Tibial artery (tissue), 4 donors: ENCODE data around the gene FUBP3.
A peak's percentile ranks its signal among the peaks of the same experiment; 100 is the strongest.

Experiments
- DNase-seq, 2 donors: peaks; one replicate each; pipeline ENCODE4 v3.0.0-alpha.2; 2019
- H3K27ac ChIP-seq, 2 donors: fragments of 200-600 bp; sonication (generic) in 1 of 2; 1 replicate in 1 of 2; 2 replicates in 1 of 2; pipeline ENCODE4 v1.5.1; 2018 to 2019; ENCODE audit warnings: mild to moderate bottlenecking in 1 of 2
- H3K27me3 ChIP-seq, 2 donors: fragments of 200-600 bp; sonication (generic) in 1 of 2; one replicate each; pipeline versions ENCODE4 v1.5.1 to v1.6.0; 2016 to 2019
- H3K36me3 ChIP-seq, 3 donors: fragments of 200-600 bp; sonication (generic) in 2 of 3; one replicate each; pipeline ENCODE4 v1.5.1; 2016 to 2019; ENCODE audit warnings: mild to moderate bottlenecking in 2 of 3
- H3K4me1 ChIP-seq, 4 donors: fragments of 200-600 bp; sonication (generic) in 2 of 4; 1 replicate in 3 of 4; 2 replicates in 1 of 4; pipeline ENCODE4 v1.5.1; 2016 to 2019
- H3K4me3 ChIP-seq, 2 donors: fragments of 200-600 bp; sonication (generic) in 1 of 2; 1 replicate in 1 of 2; 2 replicates in 1 of 2; pipeline ENCODE4 v1.5.1; 2018 to 2019; ENCODE audit warnings: mild to moderate bottlenecking in 2 of 2
- H3K9me3 ChIP-seq, 3 donors: fragments of 200-600 bp; sonication (generic) in 1 of 3; one replicate each; pipeline ENCODE4 v1.5.1; 2016 to 2019
- CTCF ChIP-seq, 2 experiments: fragments of 200-600 bp in 1 of 2; fragments of 450-650 bp in 1 of 2; IDR thresholded peaks; one replicate each; pipeline ENCODE4 v1.5.1; 2017 to 2019; ENCODE audit warnings: antibody characterized with exemption in 2 of 2, mild to moderate bottlenecking in 1 of 2, moderate library complexity in 1 of 2
- intact Hi-C: fragments of 100-400 bp; cut with DNase I; formaldehyde crosslinking; loops from one replicate; pipeline ENCODE4 v1.15.0; 2023; ENCODE audit warnings: low total_unique reads

FUBP3 gene

GRCh38 chr9:130575514-130575913, 3.9 kb upstream of the FUBP3 start:
- intact Hi-C loops, result loop anchor here (10.0 kb wide), 1 partner anchor 109 kb away; no protein-coding TSS in a partner anchor
- Histone ChIP-seq H3K9me3 (no peaks in the 10 kb centered on the region), H3K27me3 (no peaks in the 10 kb centered on the region), H3K27ac (no peak overlapping the region), H3K4me1 (peaks cover 0 to 19% (median 15%) of the 10 kb centered on the region in 4 donors), H3K4me3 (no peak overlapping the region), H3K36me3 (no peaks in the 10 kb centered on the region)
- DNase-seq, result no peak
- no peak for TF ChIP-seq CTCF (IDR thresholded peaks at IDR 0.05)

- Histone ChIP-seq H3K9me3 (no peaks in the 10 kb centered on the region), H3K4me3 (no peak overlapping the region), H3K36me3 (no peaks in the 10 kb centered on the region), H3K27me3 (no peaks in the 10 kb centered on the region), H3K4me1 (peaks cover 0 to 26% (median 21%) of the 10 kb centered on the region in 4 donors), H3K27ac (no peak overlapping the region)
- DNase-seq, result no peak
- intact Hi-C loops, result loop anchor here (10.0 kb wide), 1 partner anchor 109 kb away; no protein-coding TSS in a partner anchor
- TF ChIP-seq CTCF (IDR thresholded peaks at IDR 0.05), result no peak
Observed at GRCh38 chr9:130576176-130576575, 3.2 kb upstream of the FUBP3 start.

DNA sequence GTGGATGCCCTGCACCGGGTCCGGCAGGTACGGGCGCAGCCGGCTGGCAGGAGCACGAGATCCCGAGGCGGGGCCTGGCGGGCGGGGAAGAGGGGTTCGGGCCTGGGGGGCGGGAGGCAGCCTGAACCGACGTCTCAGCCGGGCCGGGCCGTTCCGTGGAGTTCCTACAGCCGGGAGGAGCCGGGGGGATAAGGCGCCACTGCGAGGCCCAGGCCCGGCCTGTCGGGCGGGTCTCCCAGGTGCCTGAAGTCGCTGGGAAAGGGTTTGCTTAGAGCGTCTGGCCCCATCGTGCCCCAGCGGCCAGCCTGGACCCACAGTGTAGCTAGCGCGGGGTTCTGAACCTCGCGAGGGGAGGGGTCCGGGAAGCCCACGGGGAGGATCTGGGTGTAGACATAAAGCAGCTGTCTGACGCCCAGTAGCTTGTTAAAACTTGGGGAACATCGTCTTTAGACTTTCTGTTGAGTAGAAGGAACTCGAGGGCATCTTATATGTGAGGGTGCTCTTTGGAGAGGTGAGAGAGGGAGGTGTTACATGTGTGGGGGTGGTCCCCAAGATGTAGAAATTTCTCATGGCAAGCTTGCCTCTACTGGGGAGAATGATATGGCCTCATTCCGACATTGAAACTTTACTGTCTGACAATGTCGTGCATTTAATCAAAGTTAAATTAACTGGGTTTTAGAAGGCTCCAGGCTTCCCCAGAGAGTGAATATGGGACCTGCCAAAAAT, 524 bp downstream of the FUBP3 start:
- H3K9me3 ChIP-seq, result no peaks in the 10 kb centered on the region
- intact Hi-C loops, result loop anchor here (10.0 kb wide), 1 partner anchor 105 kb away; no protein-coding TSS in a partner anchor
- peaks cover 0 to 4% (median 0%) of the 10 kb centered on the region in 3 donors for H3K36me3 ChIP-seq
- peaks cover 0 to 35% (median 28%) of the 10 kb centered on the region in 4 donors for H3K4me1 ChIP-seq
- peak overlapping the region; percentile 84 to 97 for H3K4me3 ChIP-seq
- peak overlapping the region; percentile 86 to 87 for H3K27ac ChIP-seq
- no peak for TF ChIP-seq CTCF (IDR thresholded peaks at IDR 0.05)
- peak in 1 of 2 donors; percentile 22 for DNase-seq
- no peaks in the 10 kb centered on the region for H3K27me3 ChIP-seq

GRCh38 chr9:130581766-130582165, 2.4 kb downstream of the FUBP3 start:
- DNase-seq, result no peak
- intact Hi-C loops, result no loop called here
- Histone ChIP-seq H3K4me1 (peaks cover 0 to 35% (median 29%) of the 10 kb centered on the region in 4 donors), H3K36me3 (peaks cover 0 to 6% (median 0%) of the 10 kb centered on the region in 3 donors), H3K27me3 (no peaks in the 10 kb centered on the region), H3K4me3 (no peak overlapping the region), H3K9me3 (no peaks in the 10 kb centered on the region), H3K27ac (no peak overlapping the region)
- TF ChIP-seq CTCF (IDR thresholded peaks at IDR 0.05), result no peak

GRCh38 chr9:130583271-130583670, 3.9 kb downstream of the FUBP3 start:
- no peak for TF ChIP-seq CTCF (IDR thresholded peaks at IDR 0.05)
- H3K9me3 ChIP-seq, result no peaks in the 10 kb centered on the region
- no peak overlapping the region for H3K27ac ChIP-seq
- intact Hi-C loops, result no loop called here
- H3K27me3 ChIP-seq, result no peaks in the 10 kb centered on the region
- H3K4me1 ChIP-seq, result peaks cover 0 to 34% (median 23%) of the 10 kb centered on the region in 4 donors
- DNase-seq, result no peak
- H3K36me3 ChIP-seq, result peaks cover 0 to 6% (median 0%) of the 10 kb centered on the region in 3 donors
- H3K4me3 ChIP-seq, result no peak overlapping the region
